ENCODE data around the gene KRTCAP2.
"Not testable (repeated sequence)": the region's sequence is repeated elsewhere in the genome, so short reads cannot be mapped to it uniquely, and the experiment has no call there.

- not testable (repeated sequence) for TF ChIP-seq POLR2AphosphoS5 (IDR thresholded peaks at IDR 0.05; ENCODE audit: insufficient read depth in 1 of 2, low read depth in 1 of 2); CTCF (IDR thresholded peaks at IDR 0.05); POLR2A (IDR thresholded peaks at IDR 0.05)
Observed at GRCh38 chr1:155220211-155220965, 47.3 kb upstream of the KRTCAP2 start.
